H1 (cell line): ENCODE results near the gene AVPR2. TPM values are rescaled to one million over a fixed set of nuclear protein-coding genes. Genes with fewer than 3 reads are reported as not detected.

Source experiments
- CTCF ChIA-PET: fragments of 300-600 bp; sonication (Branson Sonifier 250); formaldehyde crosslinking; loops from one replicate; lab custom pipeline; 2021; ENCODE audit not compliant: partially characterized antibody; lab: Charles Lee
- POLR2A ChIA-PET: fragments of 300-600 bp; sonication (Branson Sonifier 250); formaldehyde crosslinking; loops from one replicate; lab custom pipeline; 2021; ENCODE audit warnings: inconsistent platforms; ENCODE audit not compliant: partially characterized antibody; lab: Charles Lee
- DNase-seq, 2 experiments: peaks; one replicate each; pipeline versions ENCODE4 v3.0.0 to v3.0.0-alpha.2; 2010 to 2022; ENCODE audit warnings: low spot score in 2 of 2, low read depth in 1 of 2, mixed read lengths in 1 of 2
- FAIRE-seq: peaks from 2 replicates; lab custom pipeline; 2011; peaks lifted over from hg19 to GRCh38; lab: Jason Lieb, UNC
- H2AFZ ChIP-seq: 2 replicates; pipeline ENCODE4 v1.8.1; 2012; ENCODE audit warnings: low read length, inconsistent platforms
- H2AK5ac ChIP-seq: 2 replicates; pipeline ENCODE4 v1.6.1; 2013; ENCODE audit warnings: low read depth, low read length
- H2BK120ac ChIP-seq: replicated peaks from 2 replicates; pipeline ENCODE3; 2013; ENCODE audit warnings: low read depth, low read length, inconsistent platforms
- H2BK12ac ChIP-seq: 2 replicates; pipeline ENCODE4 v1.6.1; 2013; ENCODE audit warnings: low read depth, low read length
- H2BK15ac ChIP-seq: 2 replicates; pipeline ENCODE4 v1.6.1; 2013; ENCODE audit warnings: low read length
- H2BK20ac ChIP-seq: 2 replicates; pipeline ENCODE4 v1.6.1; 2013; ENCODE audit warnings: low read length
- H2BK5ac ChIP-seq: 2 replicates; pipeline ENCODE4 v1.6.1; 2013; ENCODE audit warnings: low read depth, low read length
- H3K14ac ChIP-seq: 2 replicates; pipeline ENCODE4 v1.6.1; 2013; ENCODE audit warnings: inconsistent platforms; ENCODE audit not compliant: insufficient read length
- H3K18ac ChIP-seq: 2 replicates; pipeline ENCODE4 v1.6.1; 2013; ENCODE audit warnings: low read length; ENCODE audit errors: extremely low read depth
- H3K23ac ChIP-seq: 2 replicates; pipeline ENCODE4 v1.6.1; 2013; ENCODE audit warnings: inconsistent platforms; ENCODE audit not compliant: insufficient read length
- H3K23me2 ChIP-seq: 2 replicates; pipeline ENCODE4 v1.6.1; 2013; ENCODE audit warnings: low read depth, low read length
- H3K27ac ChIP-seq: 2 replicates; pipeline ENCODE4 v1.6.1; 2011; ENCODE audit warnings: low read depth, low read length, inconsistent platforms
- H3K27me3 ChIP-seq, 4 experiments: replicated peaks in 1 of 4; 1 replicate in 1 of 4; 2 replicates in 3 of 4; pipeline versions ENCODE4 v1.6.1 to v1.8.1; 2011 to 2013; ENCODE audit warnings: low read length in 3 of 4, mild to moderate bottlenecking in 3 of 4, inconsistent platforms in 2 of 4, mixed read lengths in 2 of 4, moderate library complexity in 1 of 4; ENCODE audit not compliant: control insufficient read depth in 3 of 4, insufficient read depth in 3 of 4; ENCODE audit errors: extremely low read depth in 1 of 4
- H3K36me3 ChIP-seq, 4 experiments: 2 replicates each; pipeline versions ENCODE4 v1.6.1 to v1.8.1; 2011 to 2013; ENCODE audit warnings: mild to moderate bottlenecking in 4 of 4, low read length in 3 of 4, moderate library complexity in 2 of 4, control low read depth in 1 of 4, inconsistent platforms in 1 of 4; ENCODE audit not compliant: insufficient read depth in 4 of 4, control insufficient read depth in 2 of 4
- H3K4ac ChIP-seq: replicated peaks from 2 replicates; pipeline ENCODE3; 2013; ENCODE audit warnings: low read length, low read depth, mixed read lengths, inconsistent platforms; ENCODE audit not compliant: insufficient read length
- H3K4me1 ChIP-seq, 4 experiments: replicated peaks in 1 of 4; 1 replicate in 1 of 4; 2 replicates in 3 of 4; pipeline versions ENCODE4 v1.6.1 to v1.8.1; 2011 to 2013; ENCODE audit warnings: low read length in 3 of 4, inconsistent platforms in 2 of 4, mixed read lengths in 1 of 4; ENCODE audit not compliant: insufficient read depth in 4 of 4, control insufficient read depth in 3 of 4
- H3K4me2 ChIP-seq, 2 experiments: 2 replicates each; pipeline versions ENCODE4 v1.6.1 to v1.8.1; 2011 to 2013; ENCODE audit warnings: low read depth in 2 of 2, low read length in 2 of 2, control low read depth in 1 of 2, inconsistent platforms in 1 of 2, mild to moderate bottlenecking in 1 of 2; ENCODE audit not compliant: insufficient read depth in 1 of 2
- H3K4me3 ChIP-seq, 4 experiments: fragments of 200-600, 300-600 bp in 1 of 4; sonication (generic), shearing (Covaris generic), sonication (Bioruptor Twin) in 1 of 4; 2 replicates each; pipeline versions ENCODE4 v1.5.1 to v1.8.1; 2011 to 2016; ENCODE audit warnings: low read length in 4 of 4, low read depth in 3 of 4, control low read depth in 2 of 4, inconsistent platforms in 2 of 4, mild to moderate bottlenecking in 2 of 4, mixed read lengths in 1 of 4, moderate library complexity in 1 of 4; ENCODE audit not compliant: insufficient read depth in 2 of 4; ENCODE audit errors: extremely low read depth in 1 of 4
- H3K56ac ChIP-seq: replicated peaks from 2 replicates; pipeline ENCODE3; 2013; ENCODE audit warnings: low read depth, mild to moderate bottlenecking, mixed read lengths, low read length, inconsistent platforms; ENCODE audit not compliant: insufficient read length
- H3K79me1 ChIP-seq: 2 replicates; pipeline ENCODE4 v1.6.1; 2013; ENCODE audit warnings: low read depth, low read length, control low read depth
- H3K79me2 ChIP-seq, 2 experiments: 2 replicates each; pipeline versions ENCODE4 v1.6.1 to v1.8.1; 2012 to 2013; ENCODE audit warnings: low read length in 2 of 2, mild to moderate bottlenecking in 2 of 2, inconsistent platforms in 1 of 2; ENCODE audit not compliant: insufficient read depth in 2 of 2, control insufficient read depth in 1 of 2
- H3K9ac ChIP-seq, 4 experiments: replicated peaks in 1 of 4; 1 replicate in 1 of 4; 2 replicates in 3 of 4; pipeline versions ENCODE4 v1.6.1 to v1.8.1; 2011 to 2013; ENCODE audit warnings: low read depth in 3 of 4, low read length in 3 of 4, control low read depth in 2 of 4, mild to moderate bottlenecking in 2 of 4, moderate library complexity in 2 of 4, inconsistent platforms in 1 of 4; ENCODE audit errors: extremely low read depth in 1 of 4
- H3K9me3 ChIP-seq, 2 experiments: 2 replicates each; pipeline versions ENCODE4 v1.6.1 to v1.8.1; 2012 to 2013; ENCODE audit warnings: mild to moderate bottlenecking in 2 of 2, moderate library complexity in 2 of 2, control low read depth in 1 of 2, inconsistent platforms in 1 of 2, low read depth in 1 of 2, low read length in 1 of 2, mixed read lengths in 1 of 2; ENCODE audit not compliant: insufficient read depth in 2 of 2
- H4K20me1 ChIP-seq, 2 experiments: replicated peaks in 1 of 2; 2 replicates each; pipeline versions ENCODE3 to v1.8.1; 2011 to 2013; ENCODE audit warnings: inconsistent platforms in 2 of 2, low read length in 2 of 2, mild to moderate bottlenecking in 1 of 2; ENCODE audit not compliant: insufficient read depth in 2 of 2, control insufficient read depth in 1 of 2
- H4K5ac ChIP-seq: 2 replicates; pipeline ENCODE4 v1.6.1; 2013; ENCODE audit warnings: low read length, low read depth, mixed read lengths, inconsistent platforms; ENCODE audit not compliant: insufficient read length
- H4K8ac ChIP-seq: 2 replicates; pipeline ENCODE4 v1.8.0; 2013; ENCODE audit warnings: mild to moderate bottlenecking, moderate library complexity, low read length, inconsistent platforms; ENCODE audit not compliant: insufficient read depth; ENCODE audit errors: extremely low read depth
- H4K91ac ChIP-seq: replicated peaks from 2 replicates; pipeline ENCODE3; 2013; ENCODE audit warnings: low read length, mixed read lengths, inconsistent platforms; ENCODE audit not compliant: insufficient read length
- CBX5 ChIP-seq: fragments of 300-800, 300-1000 bp; sonication (generic); IDR thresholded peaks from 2 replicates; pipeline ENCODE4 v1.7.1; 2016; ENCODE audit warnings: antibody characterized with exemption, low read length, low read depth
- POLR2AphosphoS5 ChIP-seq: IDR thresholded peaks from 2 replicates; pipeline ENCODE4 v1.6.1; 2011; ENCODE audit warnings: low read depth, low read length
- SAP30 ChIP-seq: fragments of 300-600 bp; sonication (generic); IDR thresholded peaks from 2 replicates; pipeline ENCODE4 v1.7.1; 2012; ENCODE audit warnings: low read length, moderate library complexity, mild to moderate bottlenecking, inconsistent platforms; ENCODE audit not compliant: insufficient read depth, insufficient replicate concordance
- SIRT6 ChIP-seq: IDR thresholded peaks from one replicate; pipeline ENCODE4 v1.7.1; 2012; ENCODE audit warnings: low read length, inconsistent platforms
- WGBS, 2 experiments: shearing (Covaris generic) in 1 of 2; methylation state at CpG; one replicate each; pipeline versions ENCODE4 v1.1.6 to v1.1.7; 2013 to 2015; ENCODE audit warnings: low lambda C conversion rate in 2 of 2, mixed read lengths in 2 of 2, inconsistent platforms in 1 of 2, low coverage in 1 of 2, missing lambda C conversion rate in 1 of 2; ENCODE audit not compliant: insufficient replicate concordance in 2 of 2, insufficient coverage in 1 of 2, insufficient read length in 1 of 2; ENCODE audit errors: extremely low coverage in 1 of 2, missing lambda C conversion rate in 1 of 2; 5-methylcytosine and 5-hydroxymethylcytosine counted together
- polyA plus RNA-seq, 7 experiments: library from polyadenylated mRNA; depleted of rRNA in 3 of 7; stranded (reverse) in 5 of 7; unstranded in 2 of 7; fragments of >200 nt in 5 of 7; fragments of 200-250 nt in 2 of 7; gene quantifications; 1 replicate in 5 of 7; 2 replicates in 1 of 7; 4 replicates in 1 of 7; pipeline versions ENCODE4 v1.2.1 to v1.2.3, GENCODE V29; 2011 to 2013; ENCODE audit warnings: missing spikeins in 2 of 7, mixed read lengths in 2 of 7
- total RNA-seq: library from RNA; stranded (reverse); fragmentation: NEBNext Ultra II Directional; extraction: Animal tissue kit (Norgen Biotek cat#: 25700); gene quantifications from 2 replicates; pipeline ENCODE4 v1.2.1, GENCODE V29; 2021

AVPR2 gene
- total and polyA plus RNA-seq, 2 of the 8 experiments (the other 6 are each of a cell fraction or from before 2014, with no cell fraction given), result 0.09 TPM; not detected in 1

DNA sequence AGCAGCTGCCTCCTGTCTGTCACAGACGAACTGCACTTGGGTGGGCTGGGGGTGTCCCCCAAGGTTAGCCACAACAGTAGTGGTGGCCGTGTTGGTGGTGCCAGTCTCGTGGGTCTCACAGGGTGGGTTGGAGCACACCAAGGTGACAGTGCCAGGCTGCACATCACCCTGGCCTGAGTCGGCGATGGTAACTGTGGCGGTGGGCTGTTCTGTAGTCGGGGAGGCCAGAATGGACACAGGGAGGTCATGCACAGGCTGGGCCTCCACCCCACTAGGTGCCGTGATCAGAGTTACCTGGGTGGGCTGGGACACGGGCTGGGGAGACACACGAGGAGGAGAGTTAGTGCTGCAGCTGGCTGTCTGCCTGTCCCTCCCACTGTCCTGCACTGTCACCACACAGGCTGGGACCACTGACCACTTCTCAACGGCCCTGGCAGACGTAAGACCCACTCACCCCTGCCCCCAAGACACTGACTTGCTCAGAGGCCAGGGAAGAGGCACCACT, 50.8 kb downstream of the AVPR2 start:
- Histone ChIP-seq H3K23me2 (no peaks in the 10 kb centered on the region), H3K23ac (no peak overlapping the region), H3K27ac (no peak overlapping the region), H3K4me2 (no peak overlapping the region), H2BK20ac (no peak overlapping the region), H4K5ac (no peak overlapping the region), H2AFZ (no peak overlapping the region), H3K4me1 (no peaks in the 10 kb centered on the region), H3K36me3 (peaks cover 29 to 93% (median 62%) of the 10 kb centered on the region in 4 experiments; a peak in 7 of 8 replicates), H2BK15ac (no peak overlapping the region), H3K9me3 (no peaks in the 10 kb centered on the region), H3K4ac (no peak overlapping the region)
- DNase-seq, result no peak
- CTCF ChIA-PET, result no interaction called here
- TF ChIP-seq POLR2AphosphoS5 (peak; percentile 28; the same call in 1 of the 2 replicates), CBX5 (no peak), SAP30 (no peak), SIRT6 (no peak)
- TF ChIP-seq, all 59 proteins: peak for 1
- Histone ChIP-seq H3K18ac (no peak overlapping the region), H4K91ac (no peak overlapping the region), H3K79me2 (no peaks in the 10 kb centered on the region), H3K56ac (no peak overlapping the region), H4K20me1 (peaks cover 2 to 6% of the 10 kb centered on the region in 2 experiments), H3K4me3 (no peak overlapping the region), H2BK5ac (no peak overlapping the region; the same call in 1 of the 2 replicates), H3K14ac (no peak overlapping the region), H3K9ac (no peak overlapping the region), H4K8ac (no peak overlapping the region), H2AK5ac (no peak overlapping the region), H2BK120ac (no peak overlapping the region), H3K79me1 (no peaks in the 10 kb centered on the region), H2BK12ac (no peak overlapping the region), H3K27me3 (no peaks in the 10 kb centered on the region)
- POLR2A ChIA-PET, result interaction anchor here (5.0 kb wide), 1 partner anchor 13 kb away, joined by 26 read pairs; no protein-coding TSS in a partner anchor
- WGBS, 2 experiments, result 86% methylated on average over 10 of the region's 12 CpGs; no CpG with 5 or more reads in 1 of the 2 experiments
- FAIRE-seq, result no peak
